Cardiac muscle cell (in vitro differentiated cells and primary cell): ENCODE measurements around the gene LEPROT. TPM values are rescaled to one million over a fixed set of nuclear protein-coding genes. Genes with fewer than 3 reads are reported as not detected.

ENCODE experiments used
- DNase-seq, 2 donors: peaks; one replicate each; pipeline versions ENCODE4 v3.0.0 to v3.0.0-alpha.2; 2010 to 2017; ENCODE audit warnings: low read depth in 1 of 2, low spot score in 1 of 2
- H3K27ac ChIP-seq: fragments of 200-600 bp; sonication (generic); 2 replicates; pipeline ENCODE4 v1.5.1; 2016
- H3K27me3 ChIP-seq: fragments of 200-600 bp; sonication (generic); 2 replicates; pipeline ENCODE4 v1.6.0; 2016; ENCODE audit warnings: control low read depth
- H3K36me3 ChIP-seq: fragments of 200-600 bp; sonication (generic); 2 replicates; pipeline ENCODE4 v1.5.1; 2016; ENCODE audit warnings: control low read depth
- H3K4me1 ChIP-seq: fragments of 200-600 bp; sonication (generic); 2 replicates; pipeline ENCODE4 v1.8.1; 2017; ENCODE audit warnings: low read depth, mild to moderate bottlenecking, mixed run types
- H3K4me3 ChIP-seq: fragments of 200-600 bp; sonication (generic); 2 replicates; pipeline ENCODE4 v1.5.1; 2016; ENCODE audit warnings: mild to moderate bottlenecking
- H3K9me3 ChIP-seq: fragments of 200-600 bp; sonication (generic); 2 replicates; pipeline ENCODE4 v1.5.1; 2017; ENCODE audit warnings: low read depth, mild to moderate bottlenecking, control low read depth
- CTCF ChIP-seq: IDR thresholded peaks from 2 replicates; pipeline ENCODE4 v1.5.1; 2012; ENCODE audit warnings: low read depth, mild to moderate bottlenecking, low read length
- polyA plus RNA-seq: library from polyadenylated mRNA; unstranded; fragments of >200 nt; fragmentation: Nextera tagmentation; extraction: Ambion mirVana; gene quantifications from 2 replicates; pipeline ENCODE4 v1.2.1, GENCODE V29; 2016
- total RNA-seq: library from RNA; depleted of rRNA; stranded (reverse); fragments of >200 nt; gene quantifications from 2 replicates; pipeline ENCODE4 v1.2.3, GENCODE V29; 2016

Gene LEPROT
- total and polyA plus RNA-seq, 2 experiments from 2014 or later: 43.3 to 57.7 TPM

- no peak overlapping the region for H3K4me3 ChIP-seq
- TF ChIP-seq CTCF: no peak
- H3K9me3 ChIP-seq: no peaks in the 10 kb centered on the region
- peaks cover 15% of the 10 kb centered on the region for H3K36me3 ChIP-seq
- no peak overlapping the region for H3K27ac ChIP-seq
- H3K4me1 ChIP-seq: peaks cover 13% of the 10 kb centered on the region
- no peak for DNase-seq
- H3K27me3 ChIP-seq: no peaks in the 10 kb centered on the region
These were observed 4.5 kb downstream of the LEPROT start for GRCh38 chr1:65425006-65425405.

- Histone ChIP-seq H3K36me3 (peaks cover 15% of the 10 kb centered on the region), H3K27ac (no peak overlapping the region), H3K4me3 (no peak overlapping the region), H3K9me3 (no peaks in the 10 kb centered on the region), H3K27me3 (no peaks in the 10 kb centered on the region), H3K4me1 (peaks cover 13% of the 10 kb centered on the region)
- DNase-seq: peak in 1 of 2 donors; percentile 90
- TF ChIP-seq CTCF: no peak
These were observed 5.2 kb downstream of the LEPROT start for GRCh38 chr1:65425697-65426096.

- H3K27me3 ChIP-seq: no peaks in the 10 kb centered on the region
- H3K9me3 ChIP-seq: no peaks in the 10 kb centered on the region
- H3K4me1 ChIP-seq: no peaks in the 10 kb centered on the region
- TF ChIP-seq CTCF: no peak
- peak overlapping the region; percentile 13 for H3K27ac ChIP-seq
- DNase-seq: no peak
- peaks cover 15% of the 10 kb centered on the region for H3K36me3 ChIP-seq
- H3K4me3 ChIP-seq: no peak overlapping the region
These were observed 8.6 kb downstream of the LEPROT start for GRCh38 chr1:65429078-65429477.

- Histone ChIP-seq H3K27me3 (no peaks in the 10 kb centered on the region), H3K4me1 (no peaks in the 10 kb centered on the region), H3K9me3 (no peaks in the 10 kb centered on the region), H3K4me3 (no peak overlapping the region), H3K36me3 (peaks cover 15% of the 10 kb centered on the region), H3K27ac (peak overlapping the region; percentile 13)
- peak in 1 of 2 donors; percentile 91 for DNase-seq
- TF ChIP-seq CTCF: no peak
These were observed 9.3 kb downstream of the LEPROT start for GRCh38 chr1:65429806-65430205.

GRCh38 chr1:65431111-65431705 lies 10.7 kb downstream of the LEPROT start:
- H3K4me1 ChIP-seq: peaks cover 7% of the 10 kb centered on the region
- TF ChIP-seq CTCF: peak; percentile 61
- H3K27me3 ChIP-seq: no peaks in the 10 kb centered on the region
- no peaks in the 10 kb centered on the region for H3K9me3 ChIP-seq
- peaks cover 10% of the 10 kb centered on the region for H3K36me3 ChIP-seq
- DNase-seq: peak; percentile 55 to 77
- no peak overlapping the region for H3K27ac ChIP-seq
- no peak overlapping the region for H3K4me3 ChIP-seq
